Lung (tissue), 12 donors: ENCODE results near the gene ZNF394. TPM values are rescaled to one million over a fixed set of nuclear protein-coding genes. Genes with fewer than 3 reads are reported as not detected.

Experiments used
- ATAC-seq: fragments of 200-7000 bp; cut with Tn5 transposase; one replicate; pipeline ENCODE4 v1.9.1; 2020; ENCODE audit warnings: moderate number of reproducible peaks; ENCODE audit not compliant: insufficient read depth, low FRiP score
- DNase-seq, 3 donors: peaks; one replicate each; pipeline ENCODE4 v3.0.0-alpha.2; 2013 to 2017
- H3K27ac ChIP-seq, 2 donors: one replicate each; pipeline ENCODE4 v1.5.1; 2013; ENCODE audit warnings: mild to moderate bottlenecking in 2 of 2, moderate library complexity in 2 of 2, control low read depth in 1 of 2, inconsistent platforms in 1 of 2, low read depth in 1 of 2, low read length in 1 of 2
- H3K27me3 ChIP-seq, 3 donors: one replicate each; pipeline ENCODE4 v1.5.1; 2013; ENCODE audit warnings: low read length in 2 of 3; ENCODE audit not compliant: control insufficient read depth in 3 of 3, insufficient read depth in 3 of 3
- H3K36me3 ChIP-seq, 4 donors: one replicate each; pipeline ENCODE4 v1.5.1; 2013; ENCODE audit warnings: low read length in 4 of 4, mild to moderate bottlenecking in 1 of 4, moderate library complexity in 1 of 4; ENCODE audit not compliant: control insufficient read depth in 4 of 4, insufficient read depth in 4 of 4
- H3K4me1 ChIP-seq, 5 donors: one replicate each; pipeline ENCODE4 v1.5.1; 2013; ENCODE audit warnings: low read length in 5 of 5, mild to moderate bottlenecking in 2 of 5, moderate library complexity in 1 of 5; ENCODE audit not compliant: control insufficient read depth in 5 of 5, insufficient read depth in 5 of 5
- H3K4me3 ChIP-seq: one replicate; pipeline ENCODE4 v1.5.1; 2013; ENCODE audit warnings: mild to moderate bottlenecking, control low read depth, moderate library complexity
- H3K9ac ChIP-seq, 2 donors: one replicate each; pipeline ENCODE4 v1.5.1; 2013; ENCODE audit warnings: low read length in 2 of 2, control low read depth in 1 of 2; ENCODE audit not compliant: insufficient read depth in 1 of 2
- H3K9me3 ChIP-seq, 4 donors: one replicate each; pipeline ENCODE4 v1.5.1; 2013; ENCODE audit warnings: low read length in 3 of 4, mild to moderate bottlenecking in 1 of 4, moderate library complexity in 1 of 4; ENCODE audit not compliant: control insufficient read depth in 4 of 4, insufficient read depth in 3 of 4
- whole genome bisulfite sequencing, 2 donors: extraction: QIAGEN DNeasy Blood & Tissue Kit; methylation state at CpG; one replicate each; pipeline ENCODE4 v1.1.7; 2013; 5-methylcytosine and 5-hydroxymethylcytosine counted together
- polyA plus RNA-seq, 2 donors: library from polyadenylated mRNA; stranded (reverse); fragments of 200-250 nt; gene quantifications; one replicate each; pipeline ENCODE4 v1.2.1, GENCODE V29; 2013
- total RNA-seq, 2 donors: library from RNA; depleted of rRNA in 1 of 2; stranded (reverse); fragments of >200 nt in 1 of 2; gene quantifications; one replicate each; pipeline ENCODE4 v1.2.1, GENCODE V29; 2014 to 2021
- TF ChIP-seq, protein P1 (sequence below): IDR thresholded peaks from 2 replicates; pipeline ENCODE4 v1.5.1; 2012; ENCODE audit warnings: mild to moderate bottlenecking; ENCODE audit errors: control extremely low read depth, extremely low read depth
- donor health status: control.
- donor health status: control.
- donor health status: Bipolar disorder and iron deficiency.
- donor health status: healthy.
- donor health status: DM: yes; HTN: yes; CAD: no.

Gene ZNF394
- total and polyA plus RNA-seq, 4 donors = 18.5 to 44.5 (median 26.4) TPM

DNA sequence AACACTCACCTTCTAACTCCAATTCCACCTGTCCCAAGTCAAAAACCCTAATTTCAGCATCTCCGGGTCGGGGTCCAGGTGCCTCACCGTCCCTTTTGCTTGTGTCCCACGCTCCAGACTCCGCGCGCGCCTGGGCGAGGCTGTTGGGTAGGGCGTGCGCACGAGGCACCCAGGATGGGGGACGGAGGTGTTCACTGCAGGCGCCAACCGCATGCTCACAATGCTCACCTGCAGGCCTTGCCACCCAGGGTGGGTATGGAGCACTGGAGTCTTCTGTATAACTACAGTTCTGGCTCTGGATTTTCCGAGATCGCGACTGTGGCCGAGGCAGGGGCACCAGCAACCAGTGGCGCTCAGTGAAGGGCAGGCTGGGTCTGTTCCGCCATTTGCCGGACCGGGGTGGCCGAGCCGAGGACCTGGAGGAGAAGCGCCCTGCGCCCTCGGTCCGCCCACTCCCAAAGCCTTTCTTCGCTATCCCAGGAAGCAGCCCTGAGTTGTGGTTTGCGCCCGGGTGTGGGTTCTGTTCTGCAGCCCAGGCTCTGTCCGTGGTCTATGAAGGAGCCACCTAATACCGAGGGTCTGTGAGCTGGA lies 43.1 kb upstream of the ZNF394 start:
- TF ChIP-seq, protein P1, sequence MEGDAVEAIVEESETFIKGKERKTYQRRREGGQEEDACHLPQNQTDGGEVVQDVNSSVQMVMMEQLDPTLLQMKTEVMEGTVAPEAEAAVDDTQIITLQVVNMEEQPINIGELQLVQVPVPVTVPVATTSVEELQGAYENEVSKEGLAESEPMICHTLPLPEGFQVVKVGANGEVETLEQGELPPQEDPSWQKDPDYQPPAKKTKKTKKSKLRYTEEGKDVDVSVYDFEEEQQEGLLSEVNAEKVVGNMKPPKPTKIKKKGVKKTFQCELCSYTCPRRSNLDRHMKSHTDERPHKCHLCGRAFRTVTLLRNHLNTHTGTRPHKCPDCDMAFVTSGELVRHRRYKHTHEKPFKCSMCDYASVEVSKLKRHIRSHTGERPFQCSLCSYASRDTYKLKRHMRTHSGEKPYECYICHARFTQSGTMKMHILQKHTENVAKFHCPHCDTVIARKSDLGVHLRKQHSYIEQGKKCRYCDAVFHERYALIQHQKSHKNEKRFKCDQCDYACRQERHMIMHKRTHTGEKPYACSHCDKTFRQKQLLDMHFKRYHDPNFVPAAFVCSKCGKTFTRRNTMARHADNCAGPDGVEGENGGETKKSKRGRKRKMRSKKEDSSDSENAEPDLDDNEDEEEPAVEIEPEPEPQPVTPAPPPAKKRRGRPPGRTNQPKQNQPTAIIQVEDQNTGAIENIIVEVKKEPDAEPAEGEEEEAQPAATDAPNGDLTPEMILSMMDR = no peak
- ATAC-seq (no peak), DNase-seq (no peak)
- H3K36me3 ChIP-seq = peaks cover 0 to 17% (median 10%) of the 10 kb centered on the region in 4 donors
- H3K4me1 ChIP-seq = no peaks in the 10 kb centered on the region
- 96% methylated on average over 34 of the region's 34 CpGs for WGBS, 2 donors
- H3K9me3 ChIP-seq = peaks cover 4 to 24% (median 9%) of the 10 kb centered on the region in 4 donors
- H3K27ac ChIP-seq = no peak overlapping the region
- no peak overlapping the region for H3K4me3 ChIP-seq
- no peak overlapping the region for H3K9ac ChIP-seq
- H3K27me3 ChIP-seq = no peaks in the 10 kb centered on the region

DNA sequence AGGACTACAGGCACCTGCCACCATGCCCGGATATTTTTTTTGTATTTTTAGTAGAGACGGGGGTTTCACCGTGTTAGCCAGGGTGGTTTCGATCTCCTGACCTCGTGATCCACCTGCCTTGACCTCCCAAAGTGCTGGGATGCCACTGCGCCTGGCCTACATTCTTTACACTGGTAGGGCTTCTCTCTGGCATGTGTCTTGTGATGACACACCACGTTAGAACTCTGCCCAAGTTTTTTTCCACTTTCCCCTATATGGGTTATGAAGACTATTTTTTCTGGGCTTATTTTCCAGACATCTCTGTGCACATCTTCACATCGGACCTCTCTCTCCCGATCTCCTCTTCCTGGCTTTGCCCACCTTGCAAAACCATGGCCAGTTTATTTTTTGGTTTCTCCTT lies 41.1 kb upstream of the ZNF394 start:
- peaks cover 4 to 29% (median 9%) of the 10 kb centered on the region in 4 donors for H3K9me3 ChIP-seq
- no peak overlapping the region for H3K9ac ChIP-seq
- H3K4me1 ChIP-seq = no peaks in the 10 kb centered on the region
- H3K27me3 ChIP-seq = no peaks in the 10 kb centered on the region
- ATAC-seq (no peak), DNase-seq (no peak)
- TF ChIP-seq, protein P1 = no peak
- no peak overlapping the region for H3K27ac ChIP-seq
- WGBS, 2 donors = 89 to 95% methylated on average over 9 of the region's 9 CpGs
- H3K36me3 ChIP-seq = peaks cover 0 to 5% (median 0%) of the 10 kb centered on the region in 4 donors
- H3K4me3 ChIP-seq = no peak overlapping the region

DNA sequence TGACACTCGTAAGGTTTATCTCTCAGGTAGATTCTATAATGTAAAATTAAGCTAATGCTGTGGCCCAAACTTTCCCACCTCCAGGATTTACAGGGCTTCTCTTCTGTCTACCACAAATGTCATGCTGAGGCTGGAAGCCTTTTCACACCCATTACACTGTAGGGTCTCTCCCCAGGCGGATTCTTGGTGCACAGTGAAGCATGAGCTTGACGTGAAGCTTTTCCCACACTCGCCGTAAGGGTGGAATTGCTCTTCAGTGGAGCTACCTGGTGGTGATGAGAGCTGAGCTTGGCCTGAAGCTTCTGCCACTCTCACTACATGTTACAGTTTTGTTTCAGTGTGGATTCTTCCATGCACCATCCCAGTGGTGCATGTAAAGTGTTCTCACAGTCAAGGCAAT lies 40.5 kb upstream of the ZNF394 start:
- H3K27me3 ChIP-seq = no peaks in the 10 kb centered on the region
- H3K27ac ChIP-seq = no peak overlapping the region
- no peak overlapping the region for H3K4me3 ChIP-seq
- DNase-seq (no peak), ATAC-seq (no peak)
- H3K36me3 ChIP-seq = peaks cover 0 to 5% (median 0%) of the 10 kb centered on the region in 4 donors
- no peak overlapping the region for H3K9ac ChIP-seq
- WGBS, 2 donors = 93% methylated on average over 5 of the region's 5 CpGs
- H3K9me3 ChIP-seq = peaks cover 4 to 29% (median 9%) of the 10 kb centered on the region in 4 donors
- H3K4me1 ChIP-seq = no peaks in the 10 kb centered on the region
- TF ChIP-seq, protein P1 = no peak

DNA sequence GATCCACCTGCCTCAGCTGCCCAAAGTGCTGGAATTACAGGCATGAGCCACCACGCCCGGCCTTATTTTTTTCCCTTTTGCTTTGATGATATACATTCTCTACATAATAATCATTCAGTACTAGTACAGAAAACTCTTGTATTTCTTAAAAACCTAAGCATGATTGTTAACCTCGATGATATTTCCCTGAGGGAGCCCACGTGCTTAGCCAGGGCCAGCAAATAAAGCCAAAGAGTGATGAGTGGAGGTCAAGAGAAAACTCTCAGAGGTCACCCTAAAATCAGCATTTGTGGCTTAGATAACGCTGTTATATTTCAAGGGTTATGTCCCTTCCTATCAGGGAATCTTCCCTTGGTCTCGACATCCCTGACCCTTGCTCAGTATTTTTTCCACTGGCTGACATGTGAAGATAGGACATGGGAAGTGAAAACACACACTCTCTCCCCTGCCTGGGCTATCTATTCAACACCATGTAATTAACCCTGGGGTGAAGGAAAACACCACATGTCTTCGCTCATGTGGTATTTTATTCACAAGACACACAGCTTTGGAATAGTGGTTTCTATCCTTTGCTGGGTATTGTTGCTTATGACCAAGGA lies 39.2 kb upstream of the ZNF394 start:
- Histone ChIP-seq H3K27me3 (no peaks in the 10 kb centered on the region), H3K9me3 (peaks cover 4 to 29% (median 8%) of the 10 kb centered on the region in 4 donors), H3K9ac (no peak overlapping the region), H3K27ac (no peak overlapping the region), H3K36me3 (peaks cover 0 to 5% (median 0%) of the 10 kb centered on the region in 4 donors), H3K4me3 (no peak overlapping the region), H3K4me1 (no peaks in the 10 kb centered on the region)
- ATAC-seq (no peak), DNase-seq (no peak)
- TF ChIP-seq, protein P1 = no peak
- 75 to 78% methylated on average over 7 of the region's 7 CpGs for WGBS, 2 donors
